Stimulated activated CD8-positive, alpha-beta memory T cell treated with anti-CD3 and anti-CD28 coated beads, Interleukin-7, amount 100 ng/mL, for 4 hours (primary cell): ENCODE data around the gene ZNF227.
"Not testable (repeated sequence)": the region's sequence is repeated elsewhere in the genome, so short reads cannot be mapped to it uniquely, and the experiment has no call there.

Source experiments
- DNase-seq, 2 donors: peaks; one replicate each; pipeline ENCODE4 v3.0.0-alpha.2; 2020; ENCODE audit warnings: low read depth in 2 of 2

ZNF227 gene

GRCh38 chr19:44212250-44212865 is at the start of gene ZNF227:
Gene ZNF227 (plus strand): TSS chr19:44212532. CDS start chr19:44217793, 5,261 bp downstream.
- DNase-seq, result peak; percentile 76 to 78

DNA sequence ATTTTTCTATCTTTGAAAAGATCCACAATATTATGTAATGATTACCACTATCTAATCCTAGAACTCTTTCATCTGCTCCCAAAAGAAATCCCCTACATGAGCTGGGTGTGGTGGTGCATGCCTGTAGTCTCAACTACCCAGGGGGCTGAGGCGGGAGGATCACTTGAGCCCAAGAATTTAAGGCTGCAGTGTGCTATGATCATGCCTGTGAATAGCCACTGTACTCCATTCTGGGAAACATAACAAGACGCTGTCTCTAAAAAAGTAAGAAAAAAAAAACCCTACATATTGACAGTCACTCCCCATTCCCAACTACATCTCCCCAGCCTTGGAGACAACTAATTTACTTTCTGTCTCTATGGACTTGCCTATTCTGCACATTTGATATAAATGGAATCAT is 48.5 kb upstream of the ZNF227 start:
- no peak for DNase-seq

DNA sequence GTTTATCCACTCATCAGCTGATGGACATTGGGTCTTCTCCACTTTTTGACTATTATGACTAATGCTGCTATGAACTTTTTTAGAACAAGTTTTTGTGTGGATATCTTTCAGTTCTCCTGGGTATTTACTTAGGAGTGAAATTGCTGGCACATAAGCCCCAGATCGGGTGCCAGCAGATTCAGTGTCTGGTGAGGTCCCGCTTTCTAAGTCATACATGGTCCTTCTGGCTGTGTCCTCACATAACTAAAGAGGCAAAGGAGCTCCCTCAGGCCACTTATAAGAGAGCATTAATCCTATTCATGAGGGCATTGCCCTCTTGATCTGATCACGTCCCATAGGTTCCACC is 48.0 kb upstream of the ZNF227 start:
- no peak for DNase-seq

DNA sequence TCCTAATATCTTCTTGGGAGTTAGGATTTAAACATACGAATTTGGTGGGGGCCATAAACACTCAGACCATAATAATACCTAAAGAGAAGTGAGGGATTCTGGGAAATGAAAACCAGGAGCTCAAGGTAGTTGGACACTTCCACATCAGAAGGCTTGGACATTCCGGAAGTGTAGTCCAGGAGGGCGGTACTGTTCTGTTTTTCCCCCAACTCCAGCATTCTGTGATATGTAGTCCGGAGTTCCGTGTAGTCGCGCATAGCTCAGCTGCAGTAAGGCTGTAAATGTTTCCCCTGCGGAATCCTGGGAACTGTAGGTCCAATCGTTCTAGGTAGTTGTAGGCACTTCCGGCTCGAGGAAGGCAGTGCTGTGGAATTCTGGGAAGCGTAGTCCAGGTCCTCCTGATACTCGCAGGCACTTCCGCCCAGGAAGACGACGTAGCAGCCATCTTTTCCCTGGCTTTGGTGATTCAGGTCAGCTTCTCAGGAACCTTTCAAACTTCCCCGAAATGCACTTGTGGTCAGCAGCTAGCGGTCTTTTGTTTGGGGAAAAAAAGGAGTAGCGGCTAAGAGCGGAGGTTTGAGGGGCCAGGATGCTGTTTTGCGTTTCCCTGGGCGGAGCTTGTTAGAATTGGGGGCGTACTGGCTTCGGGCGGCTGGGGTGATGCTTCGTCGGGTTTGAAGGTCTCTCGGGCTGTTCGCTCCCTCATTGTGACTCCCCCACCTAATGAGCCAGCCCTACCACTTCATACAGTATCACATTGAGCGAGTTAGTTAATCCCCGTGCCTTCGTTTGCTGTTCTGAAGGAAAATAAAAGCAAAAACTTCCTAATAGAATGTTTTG is 47.4 kb upstream of the ZNF227 start, which contains the start of gene ZNF226:
TSS of gene ZNF226 (plus strand) at position 428 of the 840 bp plus-strand sequence. CDS start 4,981 bp downstream, outside the sequence.
- DNase-seq, result peak; percentile 77 to 84

DNA sequence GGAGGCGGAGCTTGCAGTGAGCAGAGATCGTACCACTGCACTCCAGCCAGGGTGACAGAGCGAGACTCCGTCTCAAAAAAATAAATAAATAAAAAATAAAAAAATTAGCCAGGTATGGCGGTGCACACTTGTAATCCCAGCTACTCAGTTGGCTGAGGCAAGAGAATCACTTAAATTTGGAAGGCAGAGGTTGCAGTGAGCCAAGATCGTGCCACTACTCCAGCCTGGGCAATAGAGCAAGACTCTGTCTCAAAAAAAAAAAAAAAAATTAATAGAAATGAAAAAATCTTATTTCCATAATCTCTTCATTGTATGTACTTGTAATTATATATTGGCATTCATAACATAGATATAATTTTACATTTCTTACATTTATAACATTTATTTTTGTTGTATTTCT is 41.7 kb upstream of the ZNF227 start:
- DNase-seq, result not testable (repeated sequence)

DNA sequence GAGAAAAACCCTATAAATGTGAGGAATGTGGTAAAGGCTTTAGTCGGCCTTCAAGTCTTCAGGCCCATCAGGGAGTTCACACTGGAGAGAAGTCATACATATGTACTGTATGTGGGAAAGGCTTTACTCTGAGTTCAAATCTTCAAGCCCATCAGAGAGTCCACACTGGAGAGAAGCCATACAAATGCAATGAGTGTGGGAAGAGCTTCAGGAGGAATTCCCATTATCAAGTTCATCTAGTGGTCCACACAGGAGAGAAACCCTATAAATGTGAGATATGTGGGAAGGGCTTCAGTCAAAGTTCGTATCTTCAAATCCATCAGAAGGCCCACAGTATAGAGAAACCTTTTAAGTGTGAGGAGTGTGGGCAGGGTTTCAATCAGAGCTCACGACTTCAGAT is 35.7 kb upstream of the ZNF227 start:
- no peak for DNase-seq

DNA sequence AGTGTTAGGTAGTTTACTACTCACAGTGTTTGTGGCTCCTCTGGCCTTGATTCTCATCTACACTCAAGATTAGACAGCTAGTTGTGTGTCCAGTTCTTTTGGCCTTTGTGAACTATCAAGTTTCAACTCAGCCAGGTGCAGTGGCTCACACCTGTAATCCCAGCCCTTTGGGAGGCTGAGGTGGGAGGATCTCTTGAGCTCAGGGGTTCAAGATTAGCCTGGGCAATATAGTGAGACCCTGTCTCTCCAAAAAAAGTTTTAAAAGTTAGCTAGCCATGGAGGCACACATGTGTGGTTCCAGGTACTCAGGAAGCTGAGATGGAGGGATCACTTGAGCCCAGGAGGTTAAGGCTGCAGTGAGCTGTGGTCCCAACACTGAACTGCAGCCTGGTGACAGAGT is 31.4 kb upstream of the ZNF227 start:
- no peak for DNase-seq

DNA sequence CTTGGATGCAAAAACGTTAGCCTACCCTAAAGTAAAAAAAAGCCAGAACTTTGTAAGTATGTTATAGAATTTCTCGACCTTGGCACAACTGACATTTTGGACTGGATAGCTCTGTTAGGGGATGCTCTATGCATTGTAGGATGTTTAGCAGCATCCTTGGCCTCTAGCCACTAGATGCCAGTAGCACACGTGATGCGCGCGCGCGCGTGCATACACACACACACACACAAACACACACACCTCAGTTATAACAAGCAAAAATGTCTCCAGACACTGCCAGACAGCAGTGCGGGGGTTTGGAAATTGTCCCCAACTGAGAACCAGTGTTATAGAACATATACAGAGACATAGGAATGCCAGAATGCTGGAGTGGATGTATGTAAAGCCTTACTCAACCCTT is 30.2 kb upstream of the ZNF227 start:
- DNase-seq, result no peak

- no peak for DNase-seq
Observed at GRCh38 chr19:44190020-44190419, 22.3 kb upstream of the ZNF227 start.

GRCh38 chr19:44192127-44192526 is 20.2 kb upstream of the ZNF227 start:
- no peak for DNase-seq

- DNase-seq, result no peak
Observed at GRCh38 chr19:44196772-44197171, 15.6 kb upstream of the ZNF227 start.

DNA sequence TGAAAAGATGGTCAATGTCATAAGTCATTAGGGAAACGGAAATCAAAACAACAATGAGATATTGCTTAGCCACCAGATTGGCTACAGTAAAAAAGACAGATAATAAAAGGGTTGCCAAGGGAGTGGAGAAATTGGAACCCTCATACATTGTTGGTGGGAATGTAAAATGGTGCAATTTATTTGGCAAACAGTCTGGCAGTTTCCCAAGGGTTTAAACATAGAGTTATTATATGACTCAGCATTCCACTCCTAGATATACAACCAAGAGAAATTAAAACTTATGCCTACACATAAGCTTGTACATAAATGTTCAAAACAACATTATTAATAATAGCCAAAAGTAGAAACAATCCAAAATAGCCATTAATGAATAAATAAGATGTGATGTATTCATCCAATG is 9.9 kb upstream of the ZNF227 start:
- no peak for DNase-seq

- DNase-seq, result no peak
Observed at GRCh38 chr19:44202974-44203373, 9.4 kb upstream of the ZNF227 start.

- DNase-seq, result not testable (repeated sequence)
Observed at GRCh38 chr19:44203877-44204276, 8.5 kb upstream of the ZNF227 start.

DNA sequence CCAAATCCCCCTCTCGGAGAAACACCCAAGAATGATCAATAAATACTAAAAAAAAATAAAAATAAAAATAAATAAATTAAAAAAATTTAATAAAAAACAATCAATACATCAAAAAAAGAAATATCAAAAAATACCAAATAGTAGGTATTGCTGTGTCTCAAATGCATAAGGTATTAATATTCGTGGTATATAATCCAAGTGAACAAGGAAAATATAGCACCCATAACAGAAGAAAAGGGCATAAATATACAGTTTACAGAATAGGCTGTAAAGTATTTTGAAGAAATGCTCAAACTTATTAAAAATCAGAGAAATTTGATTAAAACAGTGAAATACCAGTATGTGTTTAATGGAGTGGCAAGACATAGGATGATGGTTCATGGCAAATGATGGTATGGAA is 7.6 kb upstream of the ZNF227 start:
- DNase-seq, result no peak

- DNase-seq, result peak; percentile 72 to 74
Observed at GRCh38 chr19:44207126-44207803, 5.1 kb upstream of the ZNF227 start.

DNA sequence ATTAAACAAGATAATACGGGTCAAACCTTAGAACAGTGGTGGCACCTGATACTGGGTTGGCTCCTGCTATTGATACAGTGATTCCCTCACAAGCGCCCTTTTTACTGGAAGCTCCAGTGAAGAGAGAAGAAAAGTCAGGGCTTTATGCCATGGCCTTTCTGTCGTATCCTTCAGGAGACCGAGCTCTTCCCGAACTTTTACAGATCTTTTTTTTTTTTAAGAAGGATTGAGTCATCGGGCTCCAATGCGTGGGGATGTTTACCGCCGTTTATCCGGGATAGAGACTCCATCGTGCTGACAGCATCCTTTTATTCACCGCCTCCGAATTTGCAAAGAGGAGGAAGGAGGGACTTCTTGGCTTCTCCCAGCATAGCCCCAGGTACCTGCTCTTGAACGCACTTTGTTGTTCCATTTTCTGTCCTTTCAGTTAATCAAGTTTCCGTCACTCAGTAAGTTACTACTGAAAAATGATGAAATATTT is 574 bp downstream of the ZNF227 start:
- no peak for DNase-seq

- not testable (repeated sequence) for DNase-seq
Observed at GRCh38 chr19:44219926-44220325, 7.6 kb downstream of the ZNF227 start.

DNA sequence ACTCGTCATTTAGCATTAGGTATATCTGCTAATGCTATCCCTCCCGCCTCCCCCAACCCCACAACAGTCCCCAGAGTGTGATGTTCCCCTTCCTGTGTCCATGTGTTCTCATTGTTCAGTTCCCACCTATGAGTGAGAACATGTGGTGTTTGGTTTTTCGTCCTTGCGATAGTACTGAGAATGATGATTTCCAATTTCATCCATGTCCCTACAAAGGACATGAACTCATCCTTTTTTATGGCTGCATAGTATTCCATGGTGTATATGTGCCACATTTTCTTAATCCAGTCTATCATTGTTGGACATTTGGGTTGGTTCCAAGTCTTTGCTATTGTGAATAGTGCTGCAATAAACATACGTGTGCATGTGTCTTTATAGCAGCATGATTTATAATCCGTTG is 8.4 kb downstream of the ZNF227 start:
- not testable (repeated sequence) for DNase-seq

DNA sequence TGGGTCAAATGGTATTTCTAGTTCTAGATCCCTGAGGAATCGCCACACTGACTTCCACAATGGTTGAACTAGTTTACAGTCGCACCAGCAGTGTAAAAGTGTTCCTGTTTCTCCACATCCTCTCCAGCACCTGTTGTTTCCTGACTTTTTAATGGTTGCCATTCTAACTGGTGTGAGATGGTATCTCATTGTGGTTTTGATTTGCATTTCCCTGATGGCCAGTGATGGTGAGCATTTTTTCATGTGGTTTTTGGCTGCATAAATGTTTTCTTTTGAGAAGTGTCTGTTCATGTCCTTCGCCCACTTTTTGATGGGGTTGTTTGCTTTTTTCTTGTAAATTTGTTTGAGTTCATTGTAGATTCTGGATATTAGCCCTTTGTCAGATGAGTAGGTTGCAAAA is 9.0 kb downstream of the ZNF227 start:
- DNase-seq, result not testable (repeated sequence)

DNA sequence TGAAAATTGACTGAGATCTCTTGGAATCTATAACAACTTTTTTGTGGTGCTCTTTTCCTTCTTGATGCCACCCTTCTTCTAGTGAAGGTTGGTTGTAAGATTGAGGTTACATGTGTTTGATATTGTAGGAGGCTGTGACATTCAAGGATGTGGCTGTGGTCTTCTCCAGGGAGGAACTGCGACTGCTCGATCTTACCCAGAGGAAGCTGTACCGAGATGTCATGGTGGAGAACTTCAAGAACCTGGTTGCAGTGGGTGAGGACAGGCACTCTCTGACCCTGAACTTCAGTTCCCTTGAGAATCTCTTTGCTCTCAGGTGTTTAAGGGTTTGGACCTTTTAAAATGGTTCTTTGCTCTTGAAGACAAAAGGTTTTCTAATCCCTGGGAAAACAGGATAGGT is 16.0 kb downstream of the ZNF227 start:
- DNase-seq, result no peak

DNA sequence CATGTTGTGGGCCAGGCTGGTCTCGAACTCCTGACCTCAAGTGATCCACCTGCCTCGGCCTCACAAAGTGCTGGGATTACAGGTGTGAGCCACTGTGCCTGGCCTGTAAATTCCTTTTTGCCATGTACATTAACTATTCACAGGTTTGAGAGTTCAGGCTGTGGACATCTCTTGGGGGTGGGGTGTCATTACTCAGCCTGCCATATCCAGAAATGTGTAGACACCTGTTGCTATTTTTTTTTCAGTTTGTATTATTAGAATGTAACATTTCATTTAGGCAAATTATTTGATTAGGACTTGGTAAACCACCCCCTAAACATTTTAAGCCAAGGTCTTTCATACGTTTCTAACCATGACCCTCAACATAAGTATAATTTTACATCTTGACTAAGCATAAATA is 20.5 kb downstream of the ZNF227 start:
- no peak for DNase-seq

GRCh38 chr19:44236384-44236783 is 24.1 kb downstream of the ZNF227 start:
- DNase-seq, result no peak
